Myocyte (in vitro differentiated cells): ENCODE measurements around the gene RFX8. TPM values are rescaled to one million over a fixed set of nuclear protein-coding genes. Genes with fewer than 3 reads are reported as not detected.

Source experiments
- DNase-seq: peaks from one replicate; pipeline ENCODE4 v3.0.0-alpha.2; 2012; ENCODE audit warnings: low read depth
- total RNA-seq: library from RNA; depleted of rRNA; stranded (reverse); fragments of >200 nt; gene quantifications from 2 replicates; pipeline ENCODE4 v1.2.3, GENCODE V29; 2014

RFX8 gene
- total RNA-seq, 1 donor from 2014 or later, result 7.1 TPM

DNA sequence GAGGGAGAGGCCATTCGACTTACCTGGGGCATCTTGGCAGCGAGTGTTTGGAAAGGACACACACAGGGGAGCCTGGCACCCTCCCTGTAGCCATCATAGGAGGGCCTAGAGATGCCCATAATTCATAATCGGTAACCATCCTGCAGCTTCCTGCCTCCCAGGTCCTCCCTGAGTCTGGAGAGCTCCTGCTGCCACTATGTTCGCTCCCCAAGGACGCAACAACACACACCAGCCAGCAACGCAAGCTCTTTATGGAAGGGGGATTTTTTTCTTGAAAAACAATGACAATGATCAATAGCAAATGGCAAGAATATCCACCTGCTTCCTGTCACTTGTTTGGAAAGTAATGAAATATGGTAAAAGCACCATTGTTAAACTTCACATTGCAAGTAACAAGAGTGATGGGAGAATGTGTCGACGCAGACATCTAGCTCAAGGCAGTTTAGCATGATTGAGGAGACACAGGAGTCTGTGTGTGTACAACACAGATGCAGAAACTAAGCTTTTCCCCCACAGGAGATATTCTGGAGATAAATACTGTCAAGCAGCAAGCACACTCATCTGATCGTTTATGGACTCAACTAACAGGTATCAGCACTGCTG lies 62.7 kb downstream of the RFX8 start:
- DNase-seq, result no peak

DNA sequence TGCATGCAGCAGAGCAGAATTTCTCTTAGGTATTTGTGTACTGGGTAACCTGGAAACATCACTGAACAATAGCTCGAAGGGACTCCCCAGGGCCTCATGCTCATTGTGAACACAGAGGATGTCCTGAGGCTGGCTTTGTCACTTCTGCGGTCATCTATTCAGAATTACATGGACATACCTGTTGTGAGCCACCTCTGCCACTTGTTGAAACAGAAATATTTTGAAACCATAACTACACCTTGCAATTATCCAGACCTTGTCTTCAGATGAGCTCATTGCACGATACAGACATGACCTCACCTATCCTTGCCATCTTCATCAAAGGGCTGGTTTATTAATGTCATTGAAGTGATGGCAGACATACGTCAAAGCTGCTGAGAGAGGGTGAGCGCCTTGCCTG lies 64.2 kb downstream of the RFX8 start:
- DNase-seq, result no peak

DNA sequence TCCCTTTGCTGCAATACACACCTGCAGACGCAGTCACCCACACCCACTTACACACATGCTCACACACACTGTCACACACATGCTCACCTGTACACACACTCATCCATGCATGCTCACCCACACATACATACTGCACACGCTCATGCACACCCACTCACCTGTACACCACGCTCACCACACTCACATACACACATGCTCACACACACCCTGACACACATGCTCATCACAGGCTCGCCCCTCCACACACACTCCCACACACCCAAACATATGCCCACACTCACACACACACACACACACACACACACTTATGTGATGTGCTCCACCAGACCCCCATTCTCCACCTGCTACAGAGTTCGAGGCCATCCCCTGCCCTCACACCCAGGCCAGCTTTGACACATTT lies 64.8 kb downstream of the RFX8 start:
- no peak for DNase-seq

DNA sequence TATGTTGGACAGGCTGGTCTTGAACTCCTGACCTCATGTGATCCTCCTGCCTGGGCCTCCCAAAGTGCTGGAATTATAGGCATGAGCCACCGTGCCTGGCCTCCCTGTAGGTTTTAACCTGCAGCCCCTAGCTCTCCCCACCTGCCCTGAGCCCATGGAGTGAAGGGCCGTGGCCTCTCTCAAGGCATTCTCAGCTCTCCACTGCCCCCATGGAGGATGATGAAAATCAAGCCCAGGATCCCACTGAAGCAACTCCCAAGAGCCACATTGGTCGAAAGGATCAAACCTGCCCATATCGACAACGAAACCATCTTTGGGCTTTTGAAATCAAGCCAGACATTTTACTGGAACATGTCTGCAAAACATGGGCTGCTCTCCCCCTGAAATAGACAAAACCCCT lies 65.2 kb downstream of the RFX8 start:
- no peak for DNase-seq

DNA sequence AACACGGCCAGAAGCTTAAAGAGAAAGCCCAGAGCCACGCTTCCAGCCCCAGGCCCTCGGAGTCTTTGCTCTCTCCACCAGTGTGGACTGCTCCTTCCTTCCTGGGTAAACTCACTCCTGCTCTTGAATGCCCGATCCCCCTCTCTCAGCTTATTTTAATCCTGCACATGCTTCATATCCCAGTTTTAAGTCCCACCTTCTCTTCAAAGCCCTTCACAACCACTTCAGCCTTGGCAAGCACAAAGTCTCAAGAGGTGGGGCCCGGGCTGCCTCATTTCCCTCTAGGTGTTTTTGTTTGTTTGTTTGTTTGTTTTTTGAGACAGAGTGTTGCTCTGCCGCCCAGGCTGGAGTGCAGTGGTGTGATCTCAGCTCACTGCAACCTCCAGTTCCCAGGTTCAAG lies 66.0 kb downstream of the RFX8 start:
- DNase-seq, result no peak

DNA sequence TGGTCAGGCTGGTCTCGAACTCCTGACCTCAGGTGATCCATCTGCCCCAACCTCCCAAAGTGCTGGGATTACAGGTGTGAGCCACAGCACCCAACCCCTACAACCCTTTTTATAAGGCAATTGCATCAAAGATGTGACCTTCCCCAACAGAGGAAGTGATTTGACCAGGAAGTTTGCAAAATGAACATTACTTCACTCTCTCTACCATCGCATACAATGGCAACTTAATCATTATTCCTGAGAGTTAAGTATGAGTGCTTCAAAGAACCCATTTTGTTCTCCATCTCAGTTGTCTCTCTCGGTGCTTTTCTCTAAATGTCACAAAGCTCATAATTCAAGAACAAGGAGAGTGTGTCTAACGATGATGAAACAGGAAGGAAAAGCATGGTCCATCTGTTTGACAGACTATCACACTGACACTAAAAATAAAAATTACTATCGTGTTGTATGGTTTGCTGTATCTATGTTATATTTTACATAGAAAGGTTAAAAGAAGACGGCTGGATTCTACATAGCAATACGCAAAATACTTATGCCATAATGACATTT lies 69.5 kb downstream of the RFX8 start:
- DNase-seq, result no peak

DNA sequence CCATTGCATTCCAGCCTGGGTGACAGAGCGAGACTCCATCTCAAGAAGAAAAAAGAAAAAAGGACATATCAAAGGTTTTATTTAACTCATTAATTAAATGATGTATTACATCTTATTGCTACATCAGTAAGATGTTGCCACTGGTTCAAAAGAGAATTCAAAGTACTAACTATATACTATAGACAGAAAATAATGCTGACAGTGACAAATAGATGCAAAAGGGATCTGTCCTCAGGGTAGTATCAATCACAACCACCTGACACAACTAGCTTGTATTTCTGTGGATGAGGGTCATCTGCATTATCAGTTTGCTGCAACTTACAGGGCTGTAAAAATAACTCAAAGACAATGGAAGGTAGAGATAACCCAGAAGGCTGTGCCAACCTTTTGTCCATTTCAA lies 71.2 kb downstream of the RFX8 start:
- DNase-seq, result no peak

DNA sequence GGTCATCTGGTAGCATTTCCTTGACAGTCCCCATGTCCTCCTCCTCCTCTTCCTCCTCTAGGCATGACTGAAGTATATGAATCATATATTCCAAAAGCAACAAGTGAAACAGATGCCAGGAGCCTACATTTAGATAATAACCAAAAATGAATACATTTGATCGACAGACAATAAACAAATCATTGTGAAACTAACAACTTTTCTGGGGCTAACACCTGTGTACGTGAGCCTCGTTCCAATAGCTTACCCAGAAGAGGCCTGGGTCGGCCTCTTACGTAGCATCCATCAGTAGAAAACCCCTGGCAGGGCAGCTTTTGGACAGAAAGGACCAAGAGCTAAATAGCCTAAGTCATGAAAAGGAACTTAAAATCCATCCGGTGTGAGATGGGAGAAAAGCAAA lies 72.3 kb downstream of the RFX8 start:
- DNase-seq, result no peak

DNA sequence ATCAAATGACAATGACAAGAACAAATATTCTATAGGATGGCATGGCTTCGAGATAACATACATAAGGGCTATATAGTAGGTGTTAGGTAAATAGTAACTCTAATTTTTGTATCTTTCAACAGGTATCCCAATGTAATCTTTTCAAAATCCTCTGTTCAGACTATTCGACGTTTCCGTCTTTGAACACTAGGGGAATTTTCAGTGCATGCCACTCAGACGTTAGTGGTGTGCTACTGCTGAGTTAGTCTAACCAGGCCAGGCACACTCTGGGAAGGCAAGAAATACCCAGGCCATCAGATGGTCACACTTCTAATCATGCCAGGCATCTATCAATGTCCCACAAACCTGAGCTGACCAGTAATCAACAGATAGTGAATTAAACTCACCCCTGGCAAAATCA lies 73.0 kb downstream of the RFX8 start:
- no peak for DNase-seq

DNA sequence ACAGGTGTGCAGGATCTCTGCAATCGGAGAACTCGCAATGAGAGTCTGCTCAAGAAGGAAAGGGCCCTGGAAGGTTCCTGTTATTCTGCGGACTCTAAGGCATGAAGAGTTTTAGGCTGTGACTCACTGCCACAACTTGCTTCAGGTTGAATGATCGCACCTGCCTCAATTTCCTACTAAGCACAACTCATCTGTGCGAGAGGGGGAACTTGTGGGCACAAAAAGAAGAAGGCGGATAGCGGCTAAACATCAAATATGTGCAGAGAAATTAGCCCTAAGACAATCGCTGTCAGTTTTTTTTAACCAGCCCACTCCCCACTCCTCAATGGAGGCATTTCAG lies 73.6 kb downstream of the RFX8 start:
- no peak for DNase-seq

DNA sequence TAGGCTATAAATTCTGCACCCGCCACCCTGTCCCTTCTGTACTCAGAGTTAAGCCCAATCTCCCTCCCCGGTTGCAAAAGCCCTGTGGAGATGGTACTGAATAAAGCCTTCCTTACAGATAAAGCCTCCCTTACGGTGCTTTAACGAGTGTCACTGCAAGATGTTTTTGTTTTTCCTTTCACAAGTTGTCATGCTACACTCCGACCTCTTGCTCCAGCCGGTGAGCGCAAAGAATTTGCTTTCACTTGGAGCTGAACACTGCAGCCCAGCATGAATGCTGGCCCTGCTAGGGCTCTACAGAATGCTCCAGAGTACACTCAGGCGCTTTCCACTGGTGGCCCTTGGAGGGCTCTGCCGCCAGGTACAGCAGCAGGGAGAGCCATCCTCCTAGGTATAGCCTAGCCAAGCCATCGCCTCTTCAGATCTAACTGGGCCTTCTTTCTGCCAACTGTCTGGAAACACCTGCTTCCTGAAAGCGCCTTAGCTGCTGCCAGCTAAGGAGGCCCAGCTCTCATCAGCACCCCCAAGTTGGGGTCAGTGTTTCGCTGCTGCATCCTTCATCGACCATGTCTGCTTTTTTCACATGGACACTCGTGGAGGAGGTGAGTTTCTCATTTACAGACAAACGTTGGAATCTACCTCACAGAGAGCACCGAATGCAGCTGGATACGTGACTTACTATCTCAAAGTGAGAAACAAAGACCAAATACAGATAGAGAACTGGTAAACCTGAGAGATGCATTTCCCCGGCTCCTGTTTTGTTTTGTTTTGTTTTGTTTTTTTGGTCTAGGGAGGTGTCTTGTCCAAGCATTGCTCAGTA lies 74.2 kb downstream of the RFX8 start:
- DNase-seq, result no peak

DNA sequence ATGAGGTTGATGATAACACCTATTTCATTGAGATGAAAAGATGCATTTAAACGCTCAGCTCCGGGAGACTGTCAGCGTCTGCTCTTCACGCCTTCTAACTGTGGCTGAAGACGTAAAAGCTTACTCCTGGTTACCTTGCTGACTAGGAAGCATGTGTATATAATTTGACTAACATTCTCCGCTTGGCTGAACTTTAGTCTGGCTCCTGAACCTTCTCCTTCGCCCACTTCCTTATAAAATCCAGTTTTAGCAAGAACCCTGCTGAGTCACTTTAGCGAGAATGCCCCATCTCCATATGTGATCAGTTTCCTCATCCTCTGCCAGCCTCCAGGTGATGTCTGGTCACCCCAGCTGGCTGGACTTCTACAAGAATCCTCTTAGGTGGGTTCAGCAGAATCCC lies 74.9 kb downstream of the RFX8 start:
- DNase-seq, result no peak

DNA sequence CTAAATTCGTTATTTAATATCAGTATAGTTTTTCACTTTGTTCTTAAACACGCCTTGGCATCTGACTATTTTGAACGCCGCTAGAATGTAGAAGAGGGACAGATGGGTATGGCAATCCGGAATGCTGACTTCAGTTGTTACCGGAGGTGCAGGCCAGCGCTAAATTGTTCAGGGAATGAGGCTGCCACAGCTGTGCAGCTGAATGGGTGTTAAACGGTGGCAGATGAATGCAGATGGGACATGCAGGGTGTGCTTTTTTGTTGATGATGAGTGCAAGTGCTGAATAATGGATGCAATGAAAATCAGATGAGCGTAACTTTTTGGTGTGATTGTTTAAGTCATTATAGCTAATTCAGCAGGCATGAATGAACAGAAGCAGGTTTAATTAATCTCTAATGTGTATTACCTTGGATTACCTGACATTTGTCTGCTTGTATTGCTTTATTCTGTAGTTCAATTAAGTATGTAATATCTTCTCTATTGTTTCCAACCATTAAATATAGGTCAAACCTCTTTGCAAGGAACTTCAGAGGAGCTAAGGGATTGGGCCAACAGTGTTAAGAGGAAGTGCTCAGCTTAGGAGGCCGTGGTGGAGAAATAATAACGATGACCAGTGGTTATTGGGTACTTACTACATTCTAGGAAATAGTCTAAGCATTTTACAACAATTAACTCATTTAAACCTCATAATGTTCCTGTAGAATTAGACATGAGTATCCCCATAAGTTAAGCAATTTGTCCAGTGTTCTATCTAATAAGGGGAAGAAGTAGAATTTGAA lies 75.7 kb downstream of the RFX8 start:
- peak; percentile 27 for DNase-seq

DNA sequence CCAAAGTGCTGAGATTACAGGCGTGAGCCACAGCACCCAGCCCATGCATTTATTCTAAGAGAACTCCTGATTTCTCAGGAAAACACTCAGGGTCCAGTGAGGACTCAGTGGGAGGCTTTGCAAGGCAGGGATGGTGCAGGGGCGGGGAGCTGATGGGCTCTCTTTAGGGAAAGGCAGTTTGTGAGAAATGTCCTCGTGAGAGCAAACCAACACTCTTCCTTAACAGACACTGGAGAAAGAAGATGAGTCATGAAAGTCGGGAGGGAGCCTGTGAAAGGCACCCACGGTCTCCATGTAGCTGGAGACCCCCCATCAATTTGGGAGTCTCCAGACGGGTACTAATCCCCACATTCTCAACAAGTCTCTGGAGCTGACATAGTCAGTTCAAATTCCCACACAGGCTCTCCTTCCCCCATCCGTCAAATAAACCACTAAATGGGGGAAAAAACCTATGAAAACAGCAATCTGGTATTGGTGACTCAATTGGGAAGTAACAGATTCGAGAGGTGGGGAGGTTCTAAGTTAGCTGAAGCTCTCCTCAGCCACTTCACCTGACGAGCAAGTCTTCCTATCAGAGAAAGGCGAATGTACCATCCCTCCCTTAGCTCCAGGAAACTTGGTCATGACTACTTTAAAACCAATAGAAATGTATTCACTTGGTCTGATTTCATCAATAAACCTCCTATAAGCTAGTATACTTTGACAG lies 76.6 kb downstream of the RFX8 start:
- DNase-seq, result no peak

DNA sequence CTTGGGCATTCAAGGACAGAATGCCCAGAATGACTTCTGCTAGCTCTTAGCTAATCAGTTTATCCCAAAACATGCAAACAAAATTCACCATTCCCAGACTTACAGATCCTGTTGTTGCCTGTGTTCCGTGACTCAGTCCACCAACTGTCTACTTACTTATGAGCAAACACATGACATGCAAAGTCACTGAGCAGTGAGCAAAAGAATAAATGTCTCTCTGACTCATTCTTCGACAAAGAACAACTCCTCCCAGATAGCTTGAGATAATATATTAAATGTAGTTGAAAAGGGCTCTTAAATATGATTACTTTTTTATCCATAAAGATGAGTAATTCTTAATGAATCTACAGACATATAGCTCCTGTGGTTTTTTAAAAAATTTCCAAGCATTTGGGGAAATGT lies 78.6 kb downstream of the RFX8 start:
- DNase-seq, result peak; percentile 88

DNA sequence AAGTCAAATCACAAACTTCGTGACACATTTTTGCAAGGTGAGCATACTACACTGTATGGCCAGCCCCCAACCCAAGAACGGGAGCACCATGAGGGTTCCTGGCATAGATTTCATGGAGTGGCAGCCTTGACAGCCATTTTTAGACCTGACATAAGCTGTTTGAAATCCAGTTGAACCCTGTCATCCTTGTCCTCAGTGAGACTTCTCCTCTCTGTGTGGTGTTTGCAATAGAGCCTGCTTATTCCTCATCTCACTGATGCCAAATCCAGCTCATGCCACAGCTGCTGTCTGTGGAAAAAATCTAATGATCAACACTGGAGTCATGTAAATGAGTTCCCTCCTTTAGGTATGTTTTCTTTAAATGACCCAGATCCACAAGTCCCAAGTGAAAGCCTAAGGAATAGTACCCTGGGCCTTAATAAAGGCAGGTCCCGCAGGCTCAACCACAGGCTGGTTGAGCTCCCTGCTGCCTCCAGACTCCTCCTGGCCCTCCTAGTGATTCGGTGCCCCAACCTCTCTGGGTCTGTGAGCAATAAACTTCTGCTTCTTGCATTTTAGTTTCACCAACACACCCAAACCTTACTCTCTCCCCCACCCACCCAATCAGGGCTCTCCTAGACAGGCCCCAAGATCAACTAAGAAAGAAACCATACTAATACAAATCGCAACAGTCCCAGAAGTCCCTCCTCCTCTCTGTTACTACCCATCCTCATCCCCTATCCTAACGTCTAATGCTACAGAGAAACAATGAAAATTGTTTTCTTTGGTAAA lies 79.2 kb downstream of the RFX8 start:
- DNase-seq, result peak; percentile 80

DNA sequence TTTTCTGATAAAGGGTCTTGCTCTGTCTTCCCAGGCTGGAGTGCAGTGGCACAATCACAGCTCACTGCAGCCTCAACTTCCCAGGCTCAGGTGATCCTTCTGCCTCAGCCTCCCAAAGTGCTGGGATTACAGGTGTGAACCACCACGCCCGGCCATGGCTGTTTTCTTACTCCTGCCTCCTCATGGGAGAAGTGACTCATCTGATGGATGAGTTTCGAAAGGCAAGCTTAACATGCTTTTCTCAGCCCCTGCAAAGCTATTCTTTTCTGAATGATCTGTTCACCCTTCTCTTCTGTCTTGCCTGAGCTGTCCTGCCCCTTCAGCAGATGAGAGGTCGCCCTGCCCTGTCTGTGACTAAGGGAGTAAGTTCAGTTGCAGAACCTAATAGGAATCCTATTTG lies 86.7 kb downstream of the RFX8 start:
- DNase-seq, result peak; percentile 27

DNA sequence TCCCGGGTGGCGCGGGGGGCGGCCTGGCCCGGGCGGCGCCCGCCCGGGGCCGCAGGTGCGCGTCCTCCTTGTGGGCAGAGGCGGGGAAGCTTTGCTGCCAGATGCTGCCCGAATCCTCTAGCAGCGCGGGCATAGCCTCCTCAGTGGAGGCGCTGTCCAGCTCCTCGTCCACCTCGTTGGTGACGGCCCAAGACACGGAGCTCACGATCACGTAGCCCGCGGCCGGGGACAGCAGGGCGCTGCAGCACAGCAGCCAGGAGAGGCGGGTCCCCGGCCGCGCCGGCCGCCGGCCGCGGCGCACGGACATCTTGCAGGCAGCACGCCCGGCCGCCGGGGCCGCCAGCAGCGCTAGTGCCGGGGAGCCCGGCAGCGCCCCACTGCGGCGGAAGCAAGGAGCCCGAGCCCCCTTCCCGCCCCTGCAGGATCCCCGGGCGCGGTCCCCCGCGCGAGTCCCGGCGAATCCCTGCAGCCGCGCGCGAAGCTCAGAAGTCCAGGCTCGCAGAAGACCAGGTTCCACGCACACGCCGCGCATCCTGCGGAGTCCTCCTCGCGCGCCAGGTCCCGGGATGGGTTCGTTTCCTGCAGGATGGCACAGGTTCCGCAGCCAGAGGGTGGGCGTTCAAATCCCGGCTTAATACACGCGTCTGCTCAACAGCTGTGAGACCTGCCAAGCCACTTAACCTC lies 87.6 kb downstream of the RFX8 start, which contains the start of gene CREG2:
Gene CREG2 (minus strand): TSS at position 353 of the 684 bp plus-strand sequence. CDS start 46 bp downstream, at position 307.
- peak; percentile 74 for DNase-seq

DNA sequence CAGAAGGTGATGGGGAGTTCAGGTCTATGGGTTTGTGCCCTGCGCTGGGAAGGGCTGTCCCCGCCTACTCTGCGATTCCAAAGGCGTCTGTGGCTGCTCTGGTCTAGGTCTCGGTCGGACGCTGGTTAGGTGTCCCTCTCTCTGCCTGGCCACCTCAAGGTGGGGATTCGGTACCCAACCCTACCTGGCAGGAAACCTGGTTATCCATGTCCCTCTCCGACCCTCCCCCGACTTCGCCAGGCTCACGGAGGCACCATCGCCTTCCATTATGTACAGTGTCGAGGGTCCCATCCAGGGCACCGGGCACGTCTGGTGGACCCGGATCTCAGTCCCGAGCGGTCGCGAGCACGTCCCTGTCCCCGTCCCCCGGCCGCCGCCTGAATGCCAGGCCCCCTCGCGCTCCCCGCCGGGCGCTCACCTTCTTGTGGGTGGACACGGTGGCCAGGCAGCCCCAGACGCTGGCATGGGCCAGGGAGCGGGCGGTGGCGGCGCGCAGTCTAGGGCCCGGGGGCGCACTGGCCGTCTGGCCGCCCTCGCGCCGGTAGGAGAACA lies 88.2 kb downstream of the RFX8 start:
- no peak for DNase-seq
